Activated naive CD4-positive, alpha-beta T cell treated with anti-CD3 and anti-CD28 coated beads, Interleukin-2, amount 10 ng/mL, durations not matched to agents 7 days and 5 days (primary cell): ENCODE results near the gene KLHL4.
"Not testable (repeated sequence)": the region's sequence is repeated elsewhere in the genome, so short reads cannot be mapped to it uniquely, and the experiment has no call there.

Experiments used
- CTCF ChIA-PET: fragments of 350-600 bp; sonication (Branson Sonifier 250); formaldehyde crosslinking; loops from one replicate; lab custom pipeline; 2021; ENCODE audit warnings: antibody characterized with exemption; lab: Charles Lee
- DNase-seq: peaks from one replicate; pipeline ENCODE4 v3.0.0-alpha.2; 2020
- H3K27ac Mint-ChIP-seq: one replicate; pipeline ENCODE4 v1.8.0; 2021; ENCODE audit warnings: mild to moderate bottlenecking, moderate library complexity, mixed read lengths
- H3K27me3 Mint-ChIP-seq: one replicate; pipeline ENCODE4 v1.8.0; 2021; ENCODE audit warnings: mild to moderate bottlenecking, mixed read lengths
- H3K36me3 Mint-ChIP-seq: one replicate; pipeline ENCODE4 v1.8.0; 2021; ENCODE audit warnings: mixed read lengths
- H3K4me1 Mint-ChIP-seq: one replicate; pipeline ENCODE4 v1.8.0; 2021; ENCODE audit warnings: mixed read lengths
- H3K4me3 Mint-ChIP-seq: one replicate; pipeline ENCODE4 v1.8.0; 2021; ENCODE audit warnings: mild to moderate bottlenecking, moderate library complexity, mixed read lengths
- H3K9me3 Mint-ChIP-seq: one replicate; pipeline ENCODE4 v1.8.0; 2021; ENCODE audit warnings: mixed read lengths

KLHL4 gene, protein sequence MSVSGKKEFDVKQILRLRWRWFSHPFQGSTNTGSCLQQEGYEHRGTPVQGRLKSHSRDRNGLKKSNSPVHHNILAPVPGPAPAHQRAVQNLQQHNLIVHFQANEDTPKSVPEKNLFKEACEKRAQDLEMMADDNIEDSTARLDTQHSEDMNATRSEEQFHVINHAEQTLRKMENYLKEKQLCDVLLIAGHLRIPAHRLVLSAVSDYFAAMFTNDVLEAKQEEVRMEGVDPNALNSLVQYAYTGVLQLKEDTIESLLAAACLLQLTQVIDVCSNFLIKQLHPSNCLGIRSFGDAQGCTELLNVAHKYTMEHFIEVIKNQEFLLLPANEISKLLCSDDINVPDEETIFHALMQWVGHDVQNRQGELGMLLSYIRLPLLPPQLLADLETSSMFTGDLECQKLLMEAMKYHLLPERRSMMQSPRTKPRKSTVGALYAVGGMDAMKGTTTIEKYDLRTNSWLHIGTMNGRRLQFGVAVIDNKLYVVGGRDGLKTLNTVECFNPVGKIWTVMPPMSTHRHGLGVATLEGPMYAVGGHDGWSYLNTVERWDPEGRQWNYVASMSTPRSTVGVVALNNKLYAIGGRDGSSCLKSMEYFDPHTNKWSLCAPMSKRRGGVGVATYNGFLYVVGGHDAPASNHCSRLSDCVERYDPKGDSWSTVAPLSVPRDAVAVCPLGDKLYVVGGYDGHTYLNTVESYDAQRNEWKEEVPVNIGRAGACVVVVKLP

GRCh38 chrX:87517571-87518141 is at the start of gene KLHL4:
KLHL4 (plus strand) TSS chrX:87517802; CDS start chrX:87517894, 92 bp downstream.
- Mint-ChIP-seq H3K27me3 (no peaks in the 10 kb centered on the region), H3K4me1 (no peaks in the 10 kb centered on the region), H3K9me3 (no peaks in the 10 kb centered on the region), H3K36me3 (no peaks in the 10 kb centered on the region), H3K27ac (no peak within 1 kb of the TSS), H3K4me3 (no peak within 1 kb of the TSS)
- DNase-seq: no peak
- CTCF ChIA-PET: no interaction called here

GRCh38 chrX:87468941-87469340 is 48.7 kb upstream of the KLHL4 start:
- peaks cover 8% of the 10 kb centered on the region for H3K9me3 Mint-ChIP-seq
- no peaks in the 10 kb centered on the region for H3K36me3 Mint-ChIP-seq
- DNase-seq: no peak
- H3K4me1 Mint-ChIP-seq: no peaks in the 10 kb centered on the region
- no peaks in the 10 kb centered on the region for H3K27me3 Mint-ChIP-seq
- no peak overlapping the region for H3K27ac Mint-ChIP-seq
- H3K4me3 Mint-ChIP-seq: no peak overlapping the region
- CTCF ChIA-PET: no interaction called here

- Mint-ChIP-seq H3K9me3 (no peaks in the 10 kb centered on the region), H3K27ac (no peak overlapping the region), H3K36me3 (no peaks in the 10 kb centered on the region), H3K4me3 (no peak overlapping the region), H3K4me1 (no peaks in the 10 kb centered on the region), H3K27me3 (no peaks in the 10 kb centered on the region)
- CTCF ChIA-PET: no interaction called here
- DNase-seq: no peak
Observed at GRCh38 chrX:87475793-87476192, 41.8 kb upstream of the KLHL4 start.

DNA sequence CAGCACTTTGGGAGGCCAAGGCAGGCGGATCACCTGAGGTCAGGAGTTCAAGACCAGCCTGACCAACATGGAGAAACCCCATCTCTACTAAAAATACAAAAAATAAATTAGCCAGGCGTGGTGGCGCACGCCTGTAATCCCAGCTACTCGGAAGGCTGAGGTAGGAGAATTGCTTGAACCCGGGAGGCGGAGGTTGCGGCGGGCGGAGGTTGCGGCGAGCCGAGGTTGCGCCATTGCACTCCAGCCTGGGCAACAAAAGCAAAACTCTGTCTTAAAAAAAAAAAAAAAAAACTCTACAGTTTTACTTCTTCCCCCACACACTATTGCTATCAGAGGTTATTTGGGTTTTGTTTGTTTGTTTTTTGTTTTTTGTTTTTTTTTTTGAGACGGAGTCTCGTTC is 38.9 kb upstream of the KLHL4 start:
- H3K27me3 Mint-ChIP-seq, H3K4me1 Mint-ChIP-seq, H3K27ac Mint-ChIP-seq, H3K36me3 Mint-ChIP-seq, H3K4me3 Mint-ChIP-seq, DNase-seq, H3K9me3 Mint-ChIP-seq, CTCF ChIA-PET: not testable (repeated sequence)

DNA sequence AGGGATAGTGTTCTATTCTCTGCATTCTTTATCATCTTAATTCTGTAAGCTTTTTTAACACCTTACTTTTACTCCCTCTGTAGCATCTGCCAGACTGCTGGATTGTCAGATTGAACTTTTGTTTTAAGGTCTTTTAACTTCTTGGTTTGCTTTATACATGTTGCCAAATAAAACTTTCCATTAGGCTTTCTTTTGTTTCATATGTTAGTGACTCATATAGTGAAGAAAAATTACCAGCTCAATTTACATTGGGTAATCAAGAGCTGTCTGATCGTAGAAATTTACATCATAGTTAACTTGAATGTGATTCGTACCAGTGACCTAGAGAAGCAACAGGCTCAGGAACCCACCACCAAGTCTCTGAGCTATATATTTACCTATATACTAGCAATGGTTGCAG is 28.5 kb upstream of the KLHL4 start:
- Mint-ChIP-seq H3K36me3 (no peaks in the 10 kb centered on the region), H3K9me3 (peaks cover 2% of the 10 kb centered on the region), H3K4me3 (no peak overlapping the region), H3K27me3 (no peaks in the 10 kb centered on the region), H3K4me1 (no peaks in the 10 kb centered on the region), H3K27ac (no peak overlapping the region)
- CTCF ChIA-PET: no interaction called here
- no peak for DNase-seq

- CTCF ChIA-PET: no interaction called here
- Mint-ChIP-seq H3K4me3 (no peak overlapping the region), H3K9me3 (no peaks in the 10 kb centered on the region), H3K27me3 (no peaks in the 10 kb centered on the region), H3K36me3 (no peaks in the 10 kb centered on the region), H3K27ac (no peak overlapping the region), H3K4me1 (no peaks in the 10 kb centered on the region)
- DNase-seq: no peak
Observed at GRCh38 chrX:87515836-87516235, 1.8 kb upstream of the KLHL4 start.

GRCh38 chrX:87516717-87517121 is 883 bp upstream of the KLHL4 start:
- no peaks in the 10 kb centered on the region for H3K4me1 Mint-ChIP-seq
- H3K36me3 Mint-ChIP-seq: no peaks in the 10 kb centered on the region
- no peak overlapping the region for H3K27ac Mint-ChIP-seq
- no peaks in the 10 kb centered on the region for H3K27me3 Mint-ChIP-seq
- DNase-seq: no peak
- CTCF ChIA-PET: no interaction called here
- H3K9me3 Mint-ChIP-seq: no peaks in the 10 kb centered on the region
- no peak overlapping the region for H3K4me3 Mint-ChIP-seq

- H3K9me3 Mint-ChIP-seq: no peaks in the 10 kb centered on the region
- no peak overlapping the region for H3K27ac Mint-ChIP-seq
- H3K4me3 Mint-ChIP-seq: no peak overlapping the region
- CTCF ChIA-PET: no interaction called here
- DNase-seq: no peak
- no peaks in the 10 kb centered on the region for H3K4me1 Mint-ChIP-seq
- no peaks in the 10 kb centered on the region for H3K36me3 Mint-ChIP-seq
- H3K27me3 Mint-ChIP-seq: no peaks in the 10 kb centered on the region
Observed at GRCh38 chrX:87518504-87518903, 902 bp downstream of the KLHL4 start.

GRCh38 chrX:87525771-87526229 is 8.2 kb downstream of the KLHL4 start:
- Mint-ChIP-seq H3K4me1 (no peaks in the 10 kb centered on the region), H3K27ac (no peak overlapping the region), H3K27me3 (no peaks in the 10 kb centered on the region), H3K9me3 (peaks cover 2% of the 10 kb centered on the region), H3K36me3 (no peaks in the 10 kb centered on the region), H3K4me3 (no peak overlapping the region)
- no peak for DNase-seq
- CTCF ChIA-PET: no interaction called here

DNA sequence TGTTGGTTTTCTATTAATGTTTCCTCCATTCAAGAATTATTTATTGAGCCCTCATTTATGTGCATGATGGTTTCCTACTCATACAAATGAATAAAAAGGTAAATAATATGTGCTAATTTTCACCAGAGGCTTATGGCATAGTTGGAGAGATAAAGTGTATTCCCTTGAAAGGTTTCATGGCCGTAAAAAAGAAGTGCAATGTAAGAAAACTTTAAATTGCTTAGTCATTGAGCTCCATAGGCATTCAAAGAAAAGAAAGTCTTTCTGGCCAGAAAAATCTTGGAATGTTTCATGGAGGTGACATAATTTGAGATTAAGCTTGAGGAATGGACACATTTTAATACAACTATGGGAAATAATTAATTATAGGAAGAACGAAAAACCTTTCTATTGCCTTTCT is 8.7 kb downstream of the KLHL4 start:
- Mint-ChIP-seq H3K4me3 (no peak overlapping the region), H3K36me3 (no peaks in the 10 kb centered on the region), H3K9me3 (peaks cover 2% of the 10 kb centered on the region), H3K27me3 (no peaks in the 10 kb centered on the region), H3K27ac (no peak overlapping the region), H3K4me1 (no peaks in the 10 kb centered on the region)
- CTCF ChIA-PET: no interaction called here
- DNase-seq: no peak

DNA sequence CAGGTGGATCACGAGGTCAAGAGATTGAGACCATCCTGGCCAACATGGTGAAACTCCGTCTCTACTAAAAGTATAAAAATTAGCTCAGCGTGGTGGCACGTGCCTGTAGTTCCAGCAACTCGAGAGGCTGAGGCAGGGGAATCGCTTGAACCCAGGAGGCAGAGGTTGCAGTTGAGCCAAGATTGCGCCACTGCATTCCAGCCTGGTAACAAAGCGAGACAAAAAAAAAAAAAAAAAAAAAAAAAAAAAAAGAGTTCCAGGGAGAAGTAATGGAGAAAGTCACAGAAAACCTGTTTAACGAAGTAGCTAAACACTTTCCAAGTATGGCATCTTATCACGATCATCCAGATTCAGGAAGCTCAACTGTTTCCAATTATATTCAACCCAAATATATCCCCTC is 10.9 kb downstream of the KLHL4 start:
- Mint-ChIP-seq H3K27ac (no peak overlapping the region), H3K4me1 (no peaks in the 10 kb centered on the region), H3K27me3 (no peaks in the 10 kb centered on the region), H3K36me3 (no peaks in the 10 kb centered on the region), H3K4me3 (no peak overlapping the region), H3K9me3 (peaks cover 2% of the 10 kb centered on the region)
- no peak for DNase-seq
- CTCF ChIA-PET: no interaction called here

- no peak overlapping the region for H3K27ac Mint-ChIP-seq
- DNase-seq: no peak
- H3K4me3 Mint-ChIP-seq: no peak overlapping the region
- H3K36me3 Mint-ChIP-seq: no peaks in the 10 kb centered on the region
- no peaks in the 10 kb centered on the region for H3K27me3 Mint-ChIP-seq
- CTCF ChIA-PET: no interaction called here
- no peaks in the 10 kb centered on the region for H3K4me1 Mint-ChIP-seq
- no peaks in the 10 kb centered on the region for H3K9me3 Mint-ChIP-seq
Observed at GRCh38 chrX:87571964-87572363, 54.4 kb downstream of the KLHL4 start.

DNA sequence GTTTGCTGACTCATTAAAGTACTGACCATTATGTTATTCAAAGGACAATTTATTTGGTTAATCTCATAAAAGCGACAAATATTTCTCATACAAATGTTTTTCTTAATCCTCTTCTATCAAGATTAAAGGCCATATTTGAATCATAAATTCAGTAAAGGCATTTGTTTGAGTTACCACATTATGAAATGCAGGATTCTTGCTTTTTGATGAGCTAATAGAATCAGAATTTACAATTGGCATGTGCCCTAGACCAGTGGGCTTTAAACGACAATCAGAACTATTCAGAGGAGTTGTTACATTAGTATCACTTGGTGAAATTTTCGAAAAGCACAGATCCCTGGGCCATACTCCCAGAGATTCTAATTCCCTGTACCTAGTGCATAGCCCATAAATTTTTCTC is 55.3 kb downstream of the KLHL4 start:
- H3K4me3 Mint-ChIP-seq: no peak overlapping the region
- no peak for DNase-seq
- CTCF ChIA-PET: no interaction called here

GRCh38 chrX:87578978-87579377 is 61.4 kb downstream of the KLHL4 start:
- Mint-ChIP-seq H3K4me3 (no peak overlapping the region), H3K4me1 (no peaks in the 10 kb centered on the region), H3K27me3 (no peaks in the 10 kb centered on the region), H3K27ac (no peak overlapping the region), H3K9me3 (peaks cover 1% of the 10 kb centered on the region), H3K36me3 (no peaks in the 10 kb centered on the region)
- DNase-seq: no peak
- CTCF ChIA-PET: no interaction called here

More for the DNA sequence above, 55.3 kb downstream of the KLHL4 start:
- H3K9me3 Mint-ChIP-seq: no peaks in the 10 kb centered on the region
- H3K27me3 Mint-ChIP-seq: no peaks in the 10 kb centered on the region
- H3K36me3 Mint-ChIP-seq: no peaks in the 10 kb centered on the region
- H3K27ac Mint-ChIP-seq: no peak overlapping the region
- no peaks in the 10 kb centered on the region for H3K4me1 Mint-ChIP-seq

DNA sequence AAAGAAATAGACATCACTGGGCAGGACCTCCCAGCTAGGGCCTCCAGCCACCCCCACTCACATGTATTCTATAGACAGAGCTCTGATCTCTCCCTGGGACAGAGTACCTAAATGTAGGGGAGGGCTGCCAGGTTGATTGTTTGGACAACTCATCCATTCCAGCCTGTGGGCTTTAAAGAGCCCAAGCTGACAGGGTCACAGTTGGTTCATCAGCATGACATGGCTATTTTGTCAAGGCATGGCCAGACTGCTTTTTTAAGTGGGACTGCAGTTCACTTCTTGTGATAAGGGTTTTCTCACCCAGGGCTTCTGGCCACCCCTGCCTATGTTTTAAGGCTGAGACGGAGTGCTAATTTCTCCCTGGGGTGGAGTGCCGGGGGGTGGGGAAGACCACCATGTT is 63.3 kb downstream of the KLHL4 start:
- Mint-ChIP-seq H3K36me3 (no peaks in the 10 kb centered on the region), H3K4me3 (no peak overlapping the region), H3K27me3 (no peaks in the 10 kb centered on the region), H3K4me1 (no peaks in the 10 kb centered on the region), H3K27ac (no peak overlapping the region), H3K9me3 (peaks cover 1% of the 10 kb centered on the region)
- CTCF ChIA-PET: no interaction called here
- DNase-seq: no peak
